Measurements from ENCODE around the gene CLIP3. TPM values are rescaled to one million over a fixed set of nuclear protein-coding genes. Genes with fewer than 3 reads are reported as not detected.

Gene CLIP3
- total RNA-seq = 4.3 and 6.6 TPM in 2 replicates

DNA sequence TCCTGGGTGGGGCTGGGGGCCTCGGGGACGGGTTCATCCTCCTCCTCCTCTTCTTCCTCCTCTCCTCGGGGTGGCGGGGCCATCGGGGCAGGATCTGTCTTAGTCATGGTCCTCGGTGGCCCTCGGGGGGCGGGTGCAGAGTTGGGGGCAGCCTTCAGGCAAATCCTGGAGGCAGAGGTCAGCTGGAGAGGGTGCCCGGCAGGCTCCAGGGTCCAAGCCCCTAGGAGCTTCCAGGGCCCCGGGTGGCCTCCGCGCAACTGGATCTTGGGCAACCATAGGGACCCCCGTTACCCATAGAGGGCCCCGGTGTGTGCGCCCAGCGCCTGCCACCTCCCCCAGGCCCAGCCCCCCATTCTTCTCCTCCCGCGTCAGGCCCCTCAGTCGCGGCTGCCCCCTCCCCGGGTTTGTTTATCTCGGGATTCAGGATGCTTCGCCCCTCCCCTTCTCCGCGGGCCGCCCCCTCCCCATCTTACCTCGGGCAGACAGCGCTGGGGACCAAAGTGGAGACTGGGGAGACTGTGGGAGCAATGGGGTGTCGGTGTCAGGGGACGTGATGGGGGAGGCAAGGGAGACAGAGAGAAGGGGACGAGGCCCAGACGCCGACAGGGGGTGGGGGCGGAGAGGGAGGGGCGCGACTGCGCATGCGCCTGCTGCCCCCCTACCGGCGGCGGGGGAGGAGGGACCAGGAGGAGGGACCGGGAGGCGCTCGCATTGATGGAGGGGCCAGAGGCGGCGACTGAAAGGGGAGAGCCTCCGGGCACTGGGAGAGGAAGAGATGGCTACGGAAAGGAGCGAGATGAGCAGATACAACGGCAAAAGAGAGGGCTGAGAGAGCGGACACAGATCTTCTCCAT, at the start of gene CLIP3:
Gene CLIP3 (minus strand): TSS at position 623 of the 854 bp plus-strand sequence. CDS start 516 bp downstream, at position 107.

DNA sequence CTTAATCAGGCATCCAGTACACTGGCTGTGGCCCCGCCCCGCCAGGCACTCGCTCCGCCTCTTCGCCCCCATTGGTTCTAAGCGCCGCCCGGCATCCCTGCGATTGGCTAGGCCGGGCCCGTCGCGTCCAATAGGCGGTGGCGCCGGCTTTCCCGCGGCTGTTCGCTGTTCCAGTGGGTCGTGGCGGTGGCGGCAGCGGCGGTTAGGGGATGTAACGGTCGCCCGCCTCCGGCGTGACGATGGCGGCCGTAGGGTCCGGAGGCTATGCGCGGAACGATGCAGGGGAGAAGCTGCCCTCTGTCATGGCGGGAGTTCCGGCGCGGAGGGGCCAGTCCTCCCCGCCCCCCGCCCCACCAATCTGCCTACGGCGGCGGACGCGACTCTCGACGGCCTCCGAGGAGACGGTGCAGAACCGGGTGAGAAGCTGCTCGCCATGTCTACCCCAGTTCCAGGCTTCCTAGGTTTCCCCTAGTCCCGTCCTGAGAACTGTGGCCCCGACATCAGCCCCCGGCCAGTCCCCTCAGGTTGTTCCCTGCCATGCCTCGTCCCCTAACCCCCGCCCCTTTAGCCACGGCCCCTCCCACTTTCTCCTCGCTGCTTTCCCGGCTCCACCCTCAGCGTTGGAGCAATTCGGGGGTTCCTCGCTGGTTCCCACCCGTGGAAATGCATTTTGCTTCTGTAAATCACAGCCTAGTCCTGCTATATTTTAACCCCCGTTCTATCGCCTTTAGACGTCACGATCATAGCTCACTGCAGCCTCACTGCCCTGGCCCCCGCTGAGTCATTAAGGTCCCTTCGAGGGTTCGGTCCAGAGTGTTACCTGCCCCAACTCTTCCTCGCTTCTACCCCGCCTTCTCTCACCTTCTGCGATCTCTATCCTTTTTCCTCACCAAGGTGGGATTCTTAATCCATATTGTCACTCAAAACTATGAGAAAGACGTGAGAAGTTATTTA, 22.3 kb upstream of the CLIP3 start, which contains the start of gene WDR62:
Gene WDR62 (plus strand): TSS at position 165 of the 954 bp plus-strand sequence. CDS start 75 bp downstream, at position 240.

DNA sequence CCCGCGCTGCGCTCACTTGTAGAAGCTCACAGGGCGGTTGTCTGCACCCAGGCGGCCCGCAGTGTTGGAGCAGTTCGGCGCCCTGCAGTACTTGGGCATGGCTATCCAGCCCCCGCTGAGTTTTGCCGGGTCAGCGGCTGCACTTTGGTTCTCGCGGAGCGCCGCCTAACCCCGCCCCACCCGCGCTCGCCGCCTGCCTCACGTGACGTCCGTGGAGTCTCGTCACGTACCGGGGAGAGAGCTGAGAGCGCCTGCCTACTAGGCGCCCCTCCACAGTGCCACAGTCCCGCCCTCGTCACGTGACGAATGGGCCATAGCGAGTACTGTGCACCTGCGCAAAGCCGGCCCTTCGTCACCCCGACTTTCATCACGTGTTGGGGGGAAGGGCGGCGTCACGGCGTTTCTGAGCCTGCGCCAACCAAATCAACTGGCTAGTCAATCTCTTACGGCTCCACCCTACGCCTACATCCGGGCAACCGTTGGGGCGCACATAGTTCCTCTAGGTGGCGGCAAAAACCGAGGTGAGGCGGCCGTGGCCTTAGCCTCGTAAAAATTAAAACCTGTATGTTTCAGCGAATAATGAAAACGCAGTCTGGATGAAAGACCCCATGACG, 21.6 kb upstream of the CLIP3 start, which contains the start of gene THAP8:
Gene THAP8 (minus strand): TSS at position 167 of the 614 bp plus-strand sequence. CDS start 68 bp downstream, at position 99.

GRCh38 chr19:36014012-36014924, 18.4 kb downstream of the CLIP3 start, which contains the start of gene ALKBH6:
TSS of gene ALKBH6 (minus strand) at chr19:36014213. CDS start at chr19:36013397, 816 bp downstream.

DNA sequence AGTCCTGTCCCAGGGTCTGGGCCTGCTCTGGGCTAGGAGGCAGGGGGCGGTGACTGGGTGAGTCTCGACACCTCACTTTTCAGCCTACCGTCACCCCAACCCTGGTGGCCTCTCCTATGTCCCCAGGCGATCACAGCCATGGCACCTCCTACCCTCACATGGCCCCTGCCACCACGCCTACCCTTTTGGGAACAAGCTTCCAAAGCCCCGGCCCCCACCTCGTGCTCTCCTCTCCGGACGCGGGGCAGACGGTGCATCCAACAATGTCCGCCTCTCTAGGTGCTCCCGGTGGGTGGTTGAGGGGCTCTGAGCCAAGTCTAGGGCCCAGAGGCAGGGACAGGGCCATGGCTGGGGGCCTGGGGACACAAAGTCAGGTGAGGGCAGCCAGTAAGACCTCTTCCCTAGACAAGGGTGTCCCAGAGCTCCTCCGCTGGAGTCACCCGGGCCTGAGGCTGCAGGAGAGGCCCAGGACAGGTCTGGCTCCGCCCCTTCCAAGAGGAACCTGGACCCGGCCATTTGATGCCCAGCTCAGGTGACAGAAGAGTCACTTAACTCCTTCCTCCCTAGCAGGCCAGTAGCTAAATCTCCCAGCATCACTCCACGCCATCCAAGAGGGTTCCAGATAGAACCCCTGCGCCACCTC, 24.2 kb downstream of the CLIP3 start, which contains the start of gene SYNE4:
Gene SYNE4 (minus strand): TSS at position 478 of the 643 bp plus-strand sequence. CDS start 132 bp downstream, at position 346.

DNA sequence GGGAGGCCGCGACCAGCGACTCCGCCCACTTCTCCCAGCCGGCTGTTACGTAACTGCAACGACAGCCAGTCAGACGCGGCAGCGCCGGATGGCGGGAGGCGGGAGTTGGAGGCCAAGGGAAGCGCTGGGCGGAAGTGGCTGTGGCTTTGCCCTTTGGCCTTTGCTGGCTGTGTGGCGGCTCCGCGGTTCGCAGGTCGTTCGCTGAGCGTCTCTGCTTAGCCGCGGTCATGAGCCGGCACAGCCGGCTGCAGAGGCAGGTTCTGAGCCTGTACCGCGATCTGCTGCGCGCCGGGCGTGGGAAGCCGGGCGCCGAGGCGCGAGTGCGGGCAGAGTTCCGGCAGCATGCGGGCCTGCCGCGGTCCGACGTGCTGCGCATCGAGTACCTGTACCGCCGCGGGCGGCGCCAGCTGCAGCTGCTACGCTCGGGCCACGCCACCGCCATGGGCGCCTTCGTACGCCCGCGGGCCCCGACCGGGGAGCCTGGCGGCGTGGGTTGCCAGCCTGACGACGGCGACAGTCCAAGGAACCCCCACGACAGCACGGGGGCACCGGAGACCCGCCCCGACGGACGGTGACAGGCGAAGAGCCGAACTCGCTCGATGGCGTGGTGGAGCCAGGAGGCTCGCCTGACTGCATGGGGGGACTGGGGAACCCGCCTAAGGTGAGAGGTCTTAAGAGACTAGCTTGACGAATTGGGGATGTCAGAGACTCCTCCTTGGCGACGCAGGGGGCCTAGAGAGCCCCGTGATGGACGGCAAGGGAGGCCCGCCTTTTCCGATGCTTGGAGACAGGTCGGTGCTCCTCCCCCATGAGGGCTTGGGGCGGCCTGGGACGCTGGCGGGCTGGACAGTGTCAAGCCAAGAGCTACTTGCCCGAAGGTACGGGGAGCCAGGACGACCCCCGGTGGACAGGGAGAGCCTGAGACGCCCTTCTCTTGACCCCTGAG, 37.4 kb downstream of the CLIP3 start, which contains the start of gene SDHAF1:
Gene SDHAF1 (plus strand): TSS at position 141 of the 946 bp plus-strand sequence. CDS start 87 bp downstream, at position 228.

Other genes with a start within 250 kb of the CLIP3 start
- gene PRODH2, start 220.0 kb downstream of the CLIP3 start, total RNA-seq = not detected in 2 replicates
- not detected in 2 replicates for gene NPHS1, start 180.4 kb downstream of the CLIP3 start, total RNA-seq
- gene KIRREL2, start 176.0 kb downstream of the CLIP3 start, total RNA-seq = not detected in 2 replicates
- gene APLP1, start 164.3 kb downstream of the CLIP3 start, total RNA-seq = 2.2 and 3.6 TPM in 2 replicates
- gene NFKBID, start 132.3 kb downstream of the CLIP3 start, total RNA-seq = 3.3 and 3.6 TPM in 2 replicates
- gene HCST, start 130.3 kb downstream of the CLIP3 start, total RNA-seq = not detected in 2 replicates
- gene TYROBP, start 124.6 kb downstream of the CLIP3 start, total RNA-seq = not detected in 2 replicates
- gene LRFN3, start 96.5 kb downstream of the CLIP3 start, total RNA-seq = 4.4 and 6.1 TPM in 2 replicates
- 11.1 and 12.2 TPM in 2 replicates for gene SDHAF1, start 37.7 kb downstream of the CLIP3 start, total RNA-seq
- gene SYNE4, start 24.1 kb downstream of the CLIP3 start, total RNA-seq = 0.13 and 0.14 TPM in 2 replicates
- 8.3 and 11.7 TPM in 2 replicates for gene ALKBH6, start 18.7 kb downstream of the CLIP3 start, total RNA-seq
- gene THAP8, start 21.4 kb upstream of the CLIP3 start, total RNA-seq = 0.80 and 1.1 TPM in 2 replicates
- gene WDR62, start 22.0 kb upstream of the CLIP3 start, total RNA-seq = 7.4 and 12.6 TPM in 2 replicates
- not detected in 2 replicates for gene OVOL3, start 78.3 kb upstream of the CLIP3 start, total RNA-seq
- gene POLR2I, start 82.0 kb upstream of the CLIP3 start, total RNA-seq = 25.8 TPM in 2 replicates
- 104 and 105 TPM in 2 replicates for gene TBCB, start 82.6 kb upstream of the CLIP3 start, total RNA-seq
- gene CAPNS1, start 107.2 kb upstream of the CLIP3 start, total RNA-seq = 241 and 313 TPM in 2 replicates
- 2.4 and 4.5 TPM in 2 replicates for gene COX7A1, start 119.6 kb upstream of the CLIP3 start, total RNA-seq
- 4.1 and 4.2 TPM in 2 replicates for gene ZNF565, start 181.8 kb upstream of the CLIP3 start, total RNA-seq
- 173 and 176 TPM in 2 replicates for gene ZNF146, start 182.2 kb upstream of the CLIP3 start, total RNA-seq